ENCODE measurements around the gene LRRC74B. TPM values are rescaled to one million over a fixed set of nuclear protein-coding genes. Genes with fewer than 3 reads are reported as not detected.

The LRRC74B gene
- total and polyA plus RNA-seq, 2 experiments from 2014 or later = 0.20 to 0.52 TPM

DNA sequence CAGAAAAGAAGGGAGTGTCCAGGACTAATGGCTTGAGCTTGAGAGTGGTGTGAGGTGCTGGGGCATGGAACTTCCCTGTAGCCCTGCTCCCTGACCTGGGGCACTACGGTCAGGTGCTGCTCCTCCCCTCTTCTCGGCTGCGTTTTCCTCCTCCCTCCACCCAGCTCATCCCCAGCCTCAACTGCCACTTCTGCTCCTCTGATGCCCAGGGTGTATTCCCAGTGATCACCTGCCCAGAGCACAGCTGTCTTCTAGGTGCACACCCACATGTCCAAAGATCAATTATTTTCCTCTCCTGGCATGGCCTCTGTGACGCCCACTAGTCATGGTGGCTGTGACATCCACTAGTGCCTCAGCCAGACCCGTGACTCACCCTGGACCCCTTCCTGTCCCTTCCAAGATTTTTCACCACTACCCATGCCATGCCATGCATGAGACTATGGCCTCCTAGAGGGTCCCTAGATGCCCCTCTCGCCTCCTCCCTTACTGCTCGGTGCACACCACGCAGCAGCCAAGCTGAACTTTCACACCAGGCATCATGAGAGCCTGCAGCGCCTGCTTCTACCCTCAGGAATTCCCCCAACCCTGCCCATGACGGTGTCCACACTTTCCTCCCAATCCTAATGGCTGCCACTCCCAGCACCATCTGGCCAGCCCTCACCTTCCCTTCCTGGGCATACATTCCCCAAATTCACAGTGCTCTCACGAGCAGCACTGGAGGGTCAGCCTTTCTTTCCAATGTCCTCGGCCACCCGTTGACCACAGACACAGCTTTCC, 28.9 kb upstream of the LRRC74B start:
- 93% methylated on average over 13 of the region's 13 CpGs for WGBS (ENCODE audit: low lambda C conversion rate, missing lambda C conversion rate)
- TF ChIP-seq, protein P1, sequence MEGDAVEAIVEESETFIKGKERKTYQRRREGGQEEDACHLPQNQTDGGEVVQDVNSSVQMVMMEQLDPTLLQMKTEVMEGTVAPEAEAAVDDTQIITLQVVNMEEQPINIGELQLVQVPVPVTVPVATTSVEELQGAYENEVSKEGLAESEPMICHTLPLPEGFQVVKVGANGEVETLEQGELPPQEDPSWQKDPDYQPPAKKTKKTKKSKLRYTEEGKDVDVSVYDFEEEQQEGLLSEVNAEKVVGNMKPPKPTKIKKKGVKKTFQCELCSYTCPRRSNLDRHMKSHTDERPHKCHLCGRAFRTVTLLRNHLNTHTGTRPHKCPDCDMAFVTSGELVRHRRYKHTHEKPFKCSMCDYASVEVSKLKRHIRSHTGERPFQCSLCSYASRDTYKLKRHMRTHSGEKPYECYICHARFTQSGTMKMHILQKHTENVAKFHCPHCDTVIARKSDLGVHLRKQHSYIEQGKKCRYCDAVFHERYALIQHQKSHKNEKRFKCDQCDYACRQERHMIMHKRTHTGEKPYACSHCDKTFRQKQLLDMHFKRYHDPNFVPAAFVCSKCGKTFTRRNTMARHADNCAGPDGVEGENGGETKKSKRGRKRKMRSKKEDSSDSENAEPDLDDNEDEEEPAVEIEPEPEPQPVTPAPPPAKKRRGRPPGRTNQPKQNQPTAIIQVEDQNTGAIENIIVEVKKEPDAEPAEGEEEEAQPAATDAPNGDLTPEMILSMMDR (IDR thresholded peaks at IDR 0.05; ENCODE audit: poor library complexity) = no peak
- TF ChIP-seq EZH2phosphoT487 (IDR thresholded peaks at IDR 0.05; ENCODE audit: low read depth, severe bottlenecking, unreplicated experiment) (no peak), EZH2 (IDR thresholded peaks at IDR 0.05; ENCODE audit: borderline replicate concordance) (no peak)
- DNase-seq (ENCODE audit: low spot score) = no peak
- H3K4me1 ChIP-seq (ENCODE audit: insufficient read depth) = peaks cover 15% of the 10 kb centered on the region
- H3K9me3 ChIP-seq (ENCODE audit: low read depth) = no peaks in the 10 kb centered on the region
- no peaks in the 10 kb centered on the region for H3K9me2 ChIP-seq (replicated peaks; ENCODE audit: insufficient read depth)
- no peaks in the 10 kb centered on the region for H3K79me2 ChIP-seq
- H4K20me1 ChIP-seq (ENCODE audit: insufficient read depth, poor library complexity, severe bottlenecking) = no peaks in the 10 kb centered on the region
- H3K4me3 ChIP-seq = no peak overlapping the region
- no peaks in the 10 kb centered on the region for H3K36me3 ChIP-seq (replicated peaks; ENCODE audit: insufficient read depth, low read depth)
- no peaks in the 10 kb centered on the region for H3K27me3 ChIP-seq
- H3K27ac ChIP-seq = no peak overlapping the region
- H2AFZ ChIP-seq = no peak overlapping the region
- no peak overlapping the region for H3K4me2 ChIP-seq

DNA sequence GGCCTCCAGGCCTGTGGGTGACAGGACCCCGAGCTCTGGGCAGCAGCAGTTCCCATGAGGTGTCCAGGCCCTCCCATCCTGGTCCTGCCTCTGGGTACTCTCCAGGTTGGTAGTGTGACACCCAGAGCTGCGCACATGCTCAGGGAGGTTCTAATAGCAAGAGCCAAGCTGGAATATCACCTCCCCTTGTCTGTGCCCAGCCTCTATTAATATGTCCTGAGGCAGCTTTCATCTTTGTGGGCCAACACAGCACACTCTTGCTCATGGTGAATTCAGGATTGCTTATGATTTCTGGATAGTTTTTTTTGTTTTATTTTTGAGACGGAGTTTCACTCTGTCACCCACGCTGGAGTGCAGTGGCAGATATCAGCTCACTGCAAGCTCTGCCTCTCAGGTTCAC, 27.4 kb upstream of the LRRC74B start:
- Histone ChIP-seq H3K4me2 (no peak overlapping the region), H3K4me3 (no peak overlapping the region), H3K27ac (no peak overlapping the region), H3K9me2 (replicated peaks; ENCODE audit: insufficient read depth) (no peaks in the 10 kb centered on the region), H3K79me2 (no peaks in the 10 kb centered on the region), H3K27me3 (no peaks in the 10 kb centered on the region), H3K9me3 (ENCODE audit: low read depth) (no peaks in the 10 kb centered on the region), H3K36me3 (replicated peaks; ENCODE audit: insufficient read depth, low read depth) (no peaks in the 10 kb centered on the region), H4K20me1 (ENCODE audit: insufficient read depth, poor library complexity, severe bottlenecking) (no peaks in the 10 kb centered on the region), H2AFZ (no peak overlapping the region), H3K4me1 (ENCODE audit: insufficient read depth) (peaks cover 15% of the 10 kb centered on the region)
- WGBS (ENCODE audit: low lambda C conversion rate, missing lambda C conversion rate) = 91% methylated on average over 4 of the region's 4 CpGs
- DNase-seq (ENCODE audit: low spot score) = no peak
- TF ChIP-seq EZH2phosphoT487 (IDR thresholded peaks at IDR 0.05; ENCODE audit: low read depth, severe bottlenecking, unreplicated experiment) = no peak
- TF ChIP-seq, protein P1 (IDR thresholded peaks at IDR 0.05; ENCODE audit: poor library complexity) = no peak
- TF ChIP-seq EZH2 (IDR thresholded peaks at IDR 0.05; ENCODE audit: borderline replicate concordance) = no peak

GRCh38 chr22:21020802-21021429, 24.8 kb upstream of the LRRC74B start:
- Histone ChIP-seq H3K79me2 (no peaks in the 10 kb centered on the region), H3K4me1 (ENCODE audit: insufficient read depth) (no peaks in the 10 kb centered on the region), H3K27ac (no peak overlapping the region), H3K9me2 (replicated peaks; ENCODE audit: insufficient read depth) (no peaks in the 10 kb centered on the region), H3K9me3 (ENCODE audit: low read depth) (no peaks in the 10 kb centered on the region), H3K4me2 (no peak overlapping the region), H2AFZ (no peak overlapping the region), H3K4me3 (no peak overlapping the region), H3K36me3 (replicated peaks; ENCODE audit: insufficient read depth, low read depth) (no peaks in the 10 kb centered on the region), H3K27me3 (no peaks in the 10 kb centered on the region), H4K20me1 (ENCODE audit: insufficient read depth, poor library complexity, severe bottlenecking) (no peaks in the 10 kb centered on the region)
- DNase-seq (ENCODE audit: low spot score) = no peak
- TF ChIP-seq EZH2 (IDR thresholded peaks at IDR 0.05; ENCODE audit: borderline replicate concordance) = no peak
- TF ChIP-seq, protein P1 (IDR thresholded peaks at IDR 0.05; ENCODE audit: poor library complexity) = peak; percentile 26
- no peak for TF ChIP-seq EZH2phosphoT487 (IDR thresholded peaks at IDR 0.05; ENCODE audit: low read depth, severe bottlenecking, unreplicated experiment)
- 72% methylated on average over 7 of the region's 7 CpGs for WGBS (ENCODE audit: low lambda C conversion rate, missing lambda C conversion rate)

Data from hepatocyte (in vitro differentiated cells).